ENCODE data around the gene WFDC12.

WFDC12 gene

DNA sequence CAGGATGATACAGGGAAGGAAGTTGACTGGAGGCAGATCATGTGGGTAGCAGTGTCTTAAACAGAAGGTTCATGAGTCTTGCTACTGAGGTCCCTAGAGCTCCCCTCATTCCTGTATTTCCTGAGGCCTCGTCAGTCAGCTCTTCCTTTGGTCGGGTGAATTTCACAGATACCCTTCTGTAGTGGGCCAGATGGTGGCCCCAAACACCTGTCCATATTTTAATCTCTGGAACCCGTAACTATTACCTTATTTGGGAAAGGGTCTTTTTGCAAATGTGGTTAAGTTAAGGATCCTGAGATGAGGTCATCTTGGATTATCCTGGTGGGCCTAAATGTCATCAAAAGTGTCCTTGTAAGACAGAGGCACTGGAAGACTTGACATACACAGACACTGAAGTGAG is 32.9 kb downstream of the WFDC12 start:
- DNase-seq (ENCODE audit: low read depth in 2 of 2): no peak

DNA sequence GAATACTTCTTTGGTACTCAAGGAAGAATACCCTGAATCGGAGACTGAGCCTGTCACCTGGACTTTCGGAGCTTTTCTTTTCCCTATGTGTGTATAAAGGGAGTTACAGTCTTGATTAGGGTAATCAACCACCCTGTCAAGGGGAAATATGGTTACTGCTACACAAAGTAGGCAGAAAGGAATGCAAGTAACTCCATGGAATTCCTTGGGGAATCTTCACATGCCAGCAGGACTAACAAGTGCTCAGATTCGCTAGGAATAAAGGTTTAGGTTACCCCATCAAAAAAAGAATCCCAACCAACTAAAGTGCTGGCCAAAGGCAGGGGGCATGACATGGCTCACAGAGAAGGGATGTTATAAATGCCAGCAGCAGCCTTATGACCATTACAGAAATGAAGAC is 33.8 kb downstream of the WFDC12 start:
- DNase-seq (ENCODE audit: low read depth in 2 of 2): no peak

DNA sequence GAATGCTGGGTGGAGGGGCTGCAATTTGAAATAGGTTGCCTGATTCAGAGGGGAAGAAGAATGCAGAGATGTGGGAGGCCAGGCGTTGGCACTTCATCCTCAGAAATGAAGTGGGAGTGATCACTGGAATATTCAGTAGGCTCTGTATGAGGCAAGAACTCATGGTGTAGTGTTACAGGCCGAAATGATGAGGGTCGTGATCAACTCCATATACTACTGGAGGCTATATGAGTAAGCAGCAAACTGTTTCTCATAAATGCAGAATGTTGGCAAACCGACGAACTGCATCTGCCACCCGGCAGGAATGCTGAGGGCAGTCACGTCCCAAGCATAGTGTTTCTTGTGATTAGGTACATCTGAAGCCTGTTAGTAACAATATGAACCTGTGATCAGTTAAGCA is 36.0 kb downstream of the WFDC12 start:
- no peak for DNase-seq (ENCODE audit: low read depth in 2 of 2)

DNA sequence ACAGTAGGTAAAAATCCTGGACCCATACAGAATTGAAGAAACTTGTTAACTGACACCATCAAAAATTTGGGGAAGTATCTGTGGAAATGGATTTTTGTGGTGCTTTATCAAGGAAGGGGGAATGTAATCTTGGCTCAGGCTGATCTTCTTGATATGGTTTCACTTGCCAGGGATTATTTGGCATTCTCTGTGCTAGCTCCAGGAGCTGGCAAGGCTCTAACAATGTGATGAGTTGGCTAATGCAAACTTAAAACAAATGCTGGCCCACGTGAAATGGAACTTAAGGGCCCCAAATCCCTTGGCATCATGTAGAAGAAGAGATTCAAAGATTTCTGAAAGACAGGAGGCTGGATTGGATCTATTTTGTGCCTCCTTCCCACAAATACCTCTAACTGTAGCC is 36.5 kb downstream of the WFDC12 start:
- no peak for DNase-seq (ENCODE audit: low read depth in 2 of 2)

DNA sequence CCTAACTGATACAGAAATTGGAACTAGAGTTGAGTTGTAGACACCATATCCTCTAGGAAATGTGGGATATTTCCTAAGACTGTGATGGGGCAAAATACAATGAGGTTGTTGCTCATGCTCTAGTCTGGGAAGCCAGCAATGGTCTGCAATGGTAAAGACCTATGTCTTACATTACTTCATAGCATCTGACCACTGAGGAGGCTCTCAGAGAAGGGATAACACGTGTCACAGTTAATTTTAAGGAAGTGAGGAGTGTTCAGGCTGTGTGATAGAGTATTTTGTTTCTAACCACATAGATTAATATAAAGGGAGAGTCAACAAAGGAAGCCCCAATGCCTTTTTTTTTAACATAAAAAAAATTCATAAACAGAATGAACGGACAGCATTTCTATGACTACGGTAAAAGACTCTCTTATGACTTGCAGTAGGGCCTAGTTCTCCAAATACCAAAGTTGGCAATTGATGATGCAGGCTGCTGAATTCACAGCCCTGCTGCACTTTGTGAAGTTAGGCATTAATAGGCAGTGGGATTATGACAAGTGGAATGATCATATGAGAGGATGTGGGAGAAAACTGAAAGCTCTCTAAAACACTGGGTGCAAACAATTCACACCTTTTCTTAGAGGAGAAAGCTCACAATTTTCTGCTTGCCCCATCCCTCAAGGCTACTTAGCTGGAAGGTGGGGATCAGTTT is 37.0 kb downstream of the WFDC12 start:
- no peak for DNase-seq (ENCODE audit: low read depth in 2 of 2)

DNA sequence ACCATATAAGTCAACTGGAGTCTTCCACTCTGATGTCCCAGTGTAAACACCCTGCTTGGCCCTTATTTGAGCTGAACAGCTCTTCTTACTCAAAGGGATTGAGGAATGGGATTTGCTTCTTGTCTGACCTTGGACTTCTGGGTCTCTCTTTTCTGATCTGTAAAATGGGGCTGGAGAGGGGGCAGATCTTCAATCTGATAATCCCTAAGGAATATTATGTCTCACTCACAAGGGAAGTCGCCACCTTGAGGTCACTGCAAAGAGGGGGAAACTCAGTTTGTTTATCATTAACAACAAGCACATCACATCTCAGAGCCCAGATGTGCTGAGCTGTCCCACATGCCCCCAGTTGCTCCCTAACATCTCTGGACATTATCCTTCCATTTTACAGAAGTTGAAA is 38.4 kb downstream of the WFDC12 start:
- DNase-seq (ENCODE audit: low read depth in 2 of 2): no peak

DNA sequence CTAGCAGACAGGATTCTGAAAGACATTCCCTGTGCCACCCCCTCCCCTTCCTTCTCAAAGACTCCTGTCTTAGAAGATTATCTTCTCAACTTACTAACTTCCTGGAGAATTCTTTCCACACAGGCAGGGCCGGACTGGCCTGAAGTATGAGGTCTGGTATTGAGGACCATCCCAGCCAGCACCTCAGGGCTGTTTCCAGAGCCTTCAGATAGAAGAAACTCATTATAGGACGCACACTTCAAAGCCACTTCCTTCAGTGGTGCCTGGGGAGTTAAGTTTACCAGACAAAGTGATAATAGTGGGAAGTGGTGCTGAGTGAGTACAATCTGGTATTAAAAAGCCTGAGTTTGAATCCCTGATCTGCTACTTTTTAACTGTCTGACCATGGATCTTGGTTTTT is 39.0 kb downstream of the WFDC12 start:
- no peak for DNase-seq (ENCODE audit: low read depth in 2 of 2)

DNA sequence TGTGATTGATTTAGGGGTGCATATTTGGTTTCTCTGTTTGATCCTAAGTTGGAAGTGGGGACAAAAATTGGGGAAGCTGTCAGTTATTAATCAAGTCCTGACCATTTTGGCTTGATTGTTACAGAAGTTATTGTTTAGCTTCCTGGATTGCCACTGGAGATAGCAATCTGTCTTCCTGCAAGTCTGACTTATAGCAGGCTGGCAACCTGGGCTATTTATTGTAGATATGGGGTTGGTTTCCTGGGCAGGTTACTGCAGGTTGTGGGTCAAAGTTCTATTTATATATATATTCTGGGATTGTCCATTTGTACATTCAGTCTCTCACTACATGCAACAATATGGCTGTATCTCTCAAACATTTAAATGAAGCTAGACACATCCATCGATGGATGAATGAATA is 41.1 kb downstream of the WFDC12 start:
- DNase-seq (ENCODE audit: low read depth in 2 of 2): no peak

DNA sequence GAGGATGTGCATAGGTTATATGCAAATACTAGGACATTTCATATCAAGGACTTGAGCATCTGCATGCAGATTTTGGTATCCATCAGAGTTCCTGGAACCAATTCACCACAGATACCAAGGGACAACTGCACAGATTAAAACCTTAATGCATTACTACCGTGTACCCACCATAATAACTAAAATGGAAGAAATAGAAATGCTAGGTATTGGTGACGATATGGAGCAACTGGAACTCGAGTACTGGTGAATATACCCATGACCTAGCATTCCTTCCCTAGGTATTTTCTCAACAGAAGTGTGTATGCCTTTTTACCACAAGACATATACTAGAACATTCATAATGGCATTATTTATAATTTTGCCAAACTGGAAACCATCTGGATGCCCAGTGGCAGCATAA is 41.8 kb downstream of the WFDC12 start:
- DNase-seq (ENCODE audit: low read depth in 2 of 2): no peak

DNA sequence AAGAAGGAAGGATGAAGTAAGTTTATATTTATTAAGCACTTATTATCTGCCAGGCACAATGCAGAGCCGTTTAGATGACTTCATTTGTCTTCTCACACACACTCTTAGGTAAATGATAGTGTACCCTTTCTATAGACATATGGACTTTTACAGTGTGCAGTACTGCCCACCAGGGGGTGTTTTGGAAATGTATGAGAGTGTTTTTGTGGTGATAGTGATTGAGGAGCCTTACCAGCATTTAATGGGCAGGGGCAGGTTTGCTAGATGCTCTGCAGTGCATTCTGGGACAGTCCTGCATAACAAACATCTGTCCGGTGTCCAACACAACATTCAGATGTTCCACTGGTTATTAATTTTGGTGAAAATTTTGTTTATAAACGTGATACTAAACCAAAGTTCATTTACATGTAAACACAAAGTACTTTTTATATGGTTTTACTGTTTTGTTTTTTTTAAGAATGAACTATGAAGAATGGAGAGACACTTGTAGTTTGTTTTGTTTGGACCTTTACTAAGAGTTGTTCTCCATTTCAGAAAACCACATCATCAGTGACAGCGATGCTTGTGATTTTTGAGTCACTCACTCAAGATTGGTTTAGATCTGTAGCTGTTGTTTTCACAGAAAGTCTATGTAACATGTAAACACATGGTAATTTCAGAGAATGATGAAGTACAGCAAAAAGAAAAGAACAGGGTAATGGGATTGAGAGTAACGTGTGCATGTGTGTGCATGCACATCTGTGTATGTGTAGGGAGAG is 43.2 kb downstream of the WFDC12 start:
- no peak for DNase-seq (ENCODE audit: low read depth in 2 of 2)

DNA sequence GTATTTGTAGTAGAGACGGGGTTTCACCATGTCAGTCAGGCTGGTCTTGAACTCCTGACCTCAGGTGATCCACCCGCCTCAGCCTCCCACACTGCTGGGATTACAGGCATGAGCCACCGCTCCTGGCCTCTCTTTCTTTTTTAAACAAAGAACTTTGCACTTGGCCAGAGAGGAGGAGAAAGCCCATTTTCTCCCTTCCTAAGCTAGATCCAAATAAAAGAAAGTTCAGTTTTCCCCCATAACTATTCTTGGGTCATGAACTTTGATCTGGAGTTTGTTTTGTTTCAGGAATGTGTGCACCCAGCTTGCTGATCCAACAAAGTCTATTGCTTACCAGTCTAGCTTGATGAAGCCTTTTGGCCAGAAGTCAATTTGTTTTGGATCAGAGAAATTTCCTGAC is 46.7 kb downstream of the WFDC12 start:
- DNase-seq (ENCODE audit: low read depth in 2 of 2): no peak
